DMS79 treated with DMSO at 0.1 percent for 48 hours (cell line): Measurements from ENCODE around the gene ARL3.
"Not testable (repeated sequence)": the region's sequence is repeated elsewhere in the genome, so short reads cannot be mapped to it uniquely, and the experiment has no call there.

Experiments used
- DNase-seq: peaks from one replicate; lab custom pipeline; 2025; lab: John Stamatoyannopoulos, UW

Gene ARL3

GRCh38 chr10:102704915-102705314 is 9.3 kb downstream of the ARL3 start:
- DNase-seq, result no peak

DNA sequence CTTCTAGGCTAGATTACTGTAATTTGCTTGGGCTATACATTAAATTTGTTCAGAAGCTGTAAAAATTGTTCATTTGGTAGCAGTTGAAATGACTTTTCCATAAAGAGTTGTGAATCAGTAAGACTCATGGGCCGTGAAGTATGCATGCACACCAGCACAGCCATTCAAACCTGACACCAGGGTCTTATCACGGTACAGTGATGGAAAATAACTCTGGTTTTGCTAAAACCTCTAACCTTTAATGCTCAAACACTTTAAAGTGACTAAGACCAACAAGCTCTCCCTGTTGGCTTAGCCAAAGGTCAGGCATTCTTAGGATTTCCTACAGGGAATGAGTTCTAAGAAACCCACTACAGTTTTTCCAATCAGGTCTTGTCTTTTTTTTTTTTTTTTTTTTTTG is 11.5 kb downstream of the ARL3 start:
- no peak for DNase-seq

DNA sequence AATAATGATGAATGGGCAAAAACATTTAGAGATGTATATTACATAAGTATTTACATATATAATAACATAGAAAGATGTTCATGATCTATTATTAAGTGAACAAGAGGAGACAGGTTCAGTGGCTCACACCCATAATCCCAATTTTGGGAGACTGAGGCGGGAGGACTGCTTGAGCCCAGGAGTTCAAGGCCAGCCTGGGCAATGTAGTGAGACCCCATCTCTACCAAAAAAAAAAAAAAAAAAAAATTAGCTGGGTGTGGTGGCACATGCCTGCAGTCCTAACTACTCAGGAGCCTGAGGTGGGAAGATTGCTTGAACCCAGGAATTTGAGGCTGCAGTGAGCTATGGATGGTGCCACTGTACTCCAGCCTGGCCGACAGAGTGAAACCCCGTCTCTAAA is 12.4 kb downstream of the ARL3 start:
- no peak for DNase-seq

DNA sequence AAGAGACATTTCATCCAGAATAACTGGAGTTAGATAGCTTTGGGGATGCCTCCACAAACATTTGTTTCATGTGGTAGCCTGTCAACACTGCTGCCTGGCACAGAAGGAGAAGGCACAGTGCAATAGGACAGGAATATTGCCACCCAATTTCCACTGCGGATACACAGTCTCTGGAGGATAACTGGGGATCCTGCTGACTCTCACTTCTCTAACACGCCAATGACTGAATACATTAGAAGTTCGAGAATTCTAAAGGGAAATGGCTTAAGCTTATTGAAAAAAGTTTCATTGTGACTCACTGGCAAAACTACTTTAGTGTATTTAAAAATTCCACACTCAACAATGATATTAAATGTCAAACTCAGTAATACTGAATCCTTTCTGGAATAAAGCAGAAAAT is 12.9 kb downstream of the ARL3 start:
- DNase-seq, result no peak

GRCh38 chr10:102698894-102699293 is 15.3 kb downstream of the ARL3 start:
- DNase-seq, result no peak

GRCh38 chr10:102696736-102697135 is 17.5 kb downstream of the ARL3 start:
- DNase-seq, result no peak

GRCh38 chr10:102695401-102695800 is 18.8 kb downstream of the ARL3 start:
- DNase-seq, result not testable (repeated sequence)

GRCh38 chr10:102691285-102692066 is 22.7 kb downstream of the ARL3 start:
- no peak for DNase-seq

GRCh38 chr10:102683736-102684135 is 30.5 kb downstream of the ARL3 start:
- no peak for DNase-seq

DNA sequence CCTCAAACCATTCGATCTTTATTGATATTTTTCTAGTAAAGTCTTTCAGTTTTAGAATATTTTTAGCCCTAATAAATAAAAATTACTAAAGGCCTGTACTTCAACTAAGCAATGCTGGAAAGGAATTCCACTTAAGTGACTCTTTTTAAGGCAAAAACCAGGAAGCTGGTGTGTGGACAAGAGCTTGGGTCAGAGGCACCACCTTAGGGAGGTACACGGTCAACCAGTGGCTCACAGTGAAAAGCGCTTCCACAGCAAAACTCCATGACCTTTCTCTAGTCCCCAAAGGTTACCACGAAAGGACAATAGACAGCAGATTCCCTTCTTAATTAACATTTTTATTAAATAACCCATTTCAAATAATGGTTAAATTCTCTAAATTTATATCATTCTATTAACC is 31.2 kb downstream of the ARL3 start:
- DNase-seq, result no peak

- DNase-seq, result no peak
Observed at GRCh38 chr10:102682416-102682815, 31.8 kb downstream of the ARL3 start.

- DNase-seq, result no peak
Observed at GRCh38 chr10:102681696-102682095, 32.5 kb downstream of the ARL3 start.

DNA sequence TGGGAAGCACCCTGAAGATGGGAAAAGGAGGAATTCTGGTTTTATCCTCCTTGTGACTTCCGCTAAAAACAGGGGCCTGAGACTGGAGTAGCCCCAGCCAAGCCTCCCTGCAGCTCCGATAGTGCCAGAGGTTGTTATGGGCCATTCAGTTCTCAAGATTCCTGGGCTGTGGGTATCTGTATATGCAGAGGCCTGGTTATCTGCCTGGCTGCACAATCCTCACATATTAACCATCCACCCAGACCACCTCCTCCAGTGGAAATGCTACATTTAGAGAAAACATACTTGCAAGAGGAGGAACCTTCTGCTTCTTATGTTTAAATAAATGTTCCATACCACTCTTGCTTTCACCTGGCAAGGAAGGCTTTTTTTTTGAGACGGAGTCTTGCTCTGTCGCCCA is 34.6 kb downstream of the ARL3 start:
- DNase-seq, result no peak

GRCh38 chr10:102678842-102679289 is 35.3 kb downstream of the ARL3 start:
- no peak for DNase-seq

- no peak for DNase-seq
Observed at GRCh38 chr10:102678068-102678400, 36.2 kb downstream of the ARL3 start.

DNA sequence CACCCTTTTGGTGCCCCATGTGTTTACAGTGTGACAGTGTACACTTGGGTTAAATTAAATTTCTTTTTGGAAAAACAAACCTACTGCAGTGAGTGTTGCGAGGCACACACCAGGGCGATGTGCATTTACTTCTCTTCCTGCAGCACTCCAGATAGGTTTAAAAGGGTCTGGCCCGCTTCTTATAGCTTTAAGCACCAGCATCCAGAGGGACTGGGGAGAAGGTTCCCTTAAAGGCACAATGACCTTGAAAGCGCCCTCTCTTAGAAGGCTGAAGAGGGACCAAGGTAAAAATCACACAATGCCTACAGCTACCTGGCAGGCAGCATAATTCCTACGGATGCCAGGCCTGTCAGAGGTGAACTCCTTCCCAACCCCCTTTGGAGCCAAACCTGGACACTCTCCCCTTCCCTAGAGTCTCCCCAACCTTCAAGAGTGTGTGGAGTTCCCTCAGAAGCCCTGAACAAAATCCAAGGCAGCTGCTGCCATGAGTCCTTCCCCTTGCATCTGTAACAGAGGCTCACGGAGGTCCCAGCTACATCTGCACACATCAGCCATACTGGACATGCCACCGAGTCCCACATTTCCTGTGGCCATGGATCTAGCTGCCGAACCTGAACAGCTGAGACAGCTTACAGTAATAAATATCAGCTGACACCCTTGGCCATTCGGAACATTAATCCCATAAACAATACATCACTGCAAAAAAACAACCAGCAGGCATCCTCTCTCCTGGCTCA is 36.7 kb downstream of the ARL3 start:
- no peak for DNase-seq

DNA sequence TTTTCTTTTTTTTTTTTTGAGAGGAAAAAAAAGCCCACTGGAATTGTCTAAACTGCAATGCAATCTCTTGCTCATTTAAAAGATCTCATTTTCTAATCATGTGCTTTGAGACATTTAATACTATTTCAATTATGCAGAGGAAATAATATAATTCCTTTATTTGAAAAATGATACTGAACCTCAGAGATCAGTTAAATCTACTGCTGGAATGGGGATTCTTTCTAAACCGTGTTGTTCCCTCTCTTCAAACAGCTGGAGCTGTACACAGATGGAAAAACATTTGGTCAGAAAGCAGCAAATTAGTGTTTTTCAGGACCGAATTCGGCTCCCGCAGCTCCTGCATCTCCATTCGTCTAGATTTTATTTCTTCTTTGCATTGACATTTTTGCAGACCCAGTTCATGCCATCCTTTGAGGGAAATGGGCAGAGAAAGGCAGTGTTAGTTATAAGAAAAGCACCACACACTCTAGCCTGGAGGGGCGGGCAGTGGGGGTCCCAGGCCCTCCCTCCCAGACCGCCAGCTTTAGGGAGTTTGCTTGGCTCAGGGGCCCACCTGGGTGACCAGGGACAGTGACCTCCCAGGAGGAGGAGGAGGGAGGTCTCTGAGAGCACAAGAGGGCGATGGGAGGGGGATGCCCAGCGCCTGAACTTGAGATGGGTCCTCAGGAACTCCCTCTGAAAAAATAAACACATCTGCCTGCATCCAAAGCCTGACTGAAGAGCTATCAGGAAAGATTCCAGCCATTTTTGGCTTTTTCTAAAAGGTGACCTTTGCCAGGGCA is 37.5 kb downstream of the ARL3 start:
- no peak for DNase-seq

- no peak for DNase-seq
Observed at GRCh38 chr10:102675666-102676533, 38.3 kb downstream of the ARL3 start.

DNA sequence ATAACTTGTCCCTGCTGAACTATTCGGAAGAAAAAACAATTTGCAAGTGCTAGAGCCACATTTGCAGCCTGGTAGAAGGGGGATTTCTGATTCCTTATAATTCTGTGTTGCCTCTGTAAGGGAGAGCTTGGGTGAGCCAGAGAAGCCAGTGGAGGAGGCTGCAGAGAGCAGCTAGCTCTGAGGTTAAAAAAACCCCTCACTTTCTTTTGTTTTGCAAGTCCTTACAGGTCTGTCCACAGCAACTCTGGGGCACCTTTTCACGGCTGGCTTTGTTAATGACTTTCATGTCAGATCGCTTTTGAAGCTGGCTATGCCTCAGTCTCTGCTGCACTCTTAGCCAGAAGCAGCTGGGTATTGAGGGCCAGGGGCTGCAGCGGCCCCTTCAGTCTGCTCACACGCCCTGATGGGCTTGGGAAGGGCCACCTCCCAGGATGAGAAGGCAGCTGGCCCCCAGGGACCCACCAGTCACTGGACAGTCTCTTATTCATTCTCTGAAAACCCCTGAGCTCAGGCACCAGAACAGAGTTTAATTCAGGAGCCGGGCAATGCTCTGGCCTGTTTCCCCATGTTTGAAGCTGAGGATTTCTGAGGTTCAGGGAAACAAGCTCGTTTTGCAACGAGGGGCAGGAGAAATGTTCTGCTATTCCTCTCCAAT is 39.1 kb downstream of the ARL3 start:
- DNase-seq, result no peak

GRCh38 chr10:102674566-102674965 is 39.6 kb downstream of the ARL3 start:
- DNase-seq, result no peak

GRCh38 chr10:102673819-102674511 is 40.2 kb downstream of the ARL3 start:
- peak; percentile 32 for DNase-seq
